RWPE1 (cell line): ENCODE results near the gene ZNF629.
A peak's percentile ranks its signal among the peaks of the same experiment; 100 is the strongest.

Source experiments
- CTCF ChIA-PET: fragments of 350-600 bp; sonication (Branson Sonifier 250); formaldehyde crosslinking; extraction: SDS; loops from one replicate; lab custom pipeline; 2021; lab: Yijun Ruan, JAX
- POLR2A ChIA-PET: fragments of 400-600 bp; formaldehyde crosslinking; extraction: SDS; loops from one replicate; lab custom pipeline; 2020; ENCODE audit warnings: antibody characterized with exemption; ENCODE audit not compliant: low non-redundant PET; lab: Yijun Ruan, JAX
- DNase-seq: peaks from one replicate; pipeline ENCODE4 v3.0.0; 2012; ENCODE audit warnings: low spot score
- H3K27ac ChIP-seq: fragments of 450-650 bp; 2 replicates; pipeline ENCODE4 v1.5.1; 2017
- TF ChIP-seq, protein P1 (sequence below): fragments of 450-650 bp; conservative IDR thresholded peaks from 2 replicates; pipeline ENCODE4 v1.5.1; 2017; ENCODE audit warnings: low read depth, mild to moderate bottlenecking

Gene ZNF629

DNA sequence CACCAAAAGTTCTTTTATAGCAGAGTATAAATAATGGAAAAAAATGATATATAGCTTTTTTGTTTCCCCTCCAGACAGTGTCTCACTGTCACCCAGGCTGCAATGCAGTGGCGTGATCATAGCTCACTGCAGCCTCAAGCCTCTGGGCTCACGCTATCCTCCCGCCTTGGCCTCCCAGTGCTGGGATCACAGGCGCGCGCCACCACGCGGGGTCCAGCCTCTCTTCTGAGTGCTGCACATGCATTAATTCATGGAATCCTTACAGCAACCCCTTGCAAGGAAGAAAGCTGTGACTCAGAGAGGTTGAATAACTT lies 18.0 kb upstream of the ZNF629 start:
- CTCF ChIA-PET: interaction anchor here (0.6 to 0.8 kb wide), 4 partner anchors 10 to 31 kb away, joined by 3 to 4 read pairs (median 4); no protein-coding TSS in a partner anchor
- POLR2A ChIA-PET: interaction anchor here (0.6 to 1.8 kb wide), 5 partner anchors 9 to 144 kb away, joined by 3 to 12 read pairs (median 4); partner anchors contain the start of genes ORAI3 and ZNF629
- no peak for DNase-seq
- TF ChIP-seq, protein P1, sequence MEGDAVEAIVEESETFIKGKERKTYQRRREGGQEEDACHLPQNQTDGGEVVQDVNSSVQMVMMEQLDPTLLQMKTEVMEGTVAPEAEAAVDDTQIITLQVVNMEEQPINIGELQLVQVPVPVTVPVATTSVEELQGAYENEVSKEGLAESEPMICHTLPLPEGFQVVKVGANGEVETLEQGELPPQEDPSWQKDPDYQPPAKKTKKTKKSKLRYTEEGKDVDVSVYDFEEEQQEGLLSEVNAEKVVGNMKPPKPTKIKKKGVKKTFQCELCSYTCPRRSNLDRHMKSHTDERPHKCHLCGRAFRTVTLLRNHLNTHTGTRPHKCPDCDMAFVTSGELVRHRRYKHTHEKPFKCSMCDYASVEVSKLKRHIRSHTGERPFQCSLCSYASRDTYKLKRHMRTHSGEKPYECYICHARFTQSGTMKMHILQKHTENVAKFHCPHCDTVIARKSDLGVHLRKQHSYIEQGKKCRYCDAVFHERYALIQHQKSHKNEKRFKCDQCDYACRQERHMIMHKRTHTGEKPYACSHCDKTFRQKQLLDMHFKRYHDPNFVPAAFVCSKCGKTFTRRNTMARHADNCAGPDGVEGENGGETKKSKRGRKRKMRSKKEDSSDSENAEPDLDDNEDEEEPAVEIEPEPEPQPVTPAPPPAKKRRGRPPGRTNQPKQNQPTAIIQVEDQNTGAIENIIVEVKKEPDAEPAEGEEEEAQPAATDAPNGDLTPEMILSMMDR: no peak
- peak overlapping the region; percentile 91 for H3K27ac ChIP-seq

DNA sequence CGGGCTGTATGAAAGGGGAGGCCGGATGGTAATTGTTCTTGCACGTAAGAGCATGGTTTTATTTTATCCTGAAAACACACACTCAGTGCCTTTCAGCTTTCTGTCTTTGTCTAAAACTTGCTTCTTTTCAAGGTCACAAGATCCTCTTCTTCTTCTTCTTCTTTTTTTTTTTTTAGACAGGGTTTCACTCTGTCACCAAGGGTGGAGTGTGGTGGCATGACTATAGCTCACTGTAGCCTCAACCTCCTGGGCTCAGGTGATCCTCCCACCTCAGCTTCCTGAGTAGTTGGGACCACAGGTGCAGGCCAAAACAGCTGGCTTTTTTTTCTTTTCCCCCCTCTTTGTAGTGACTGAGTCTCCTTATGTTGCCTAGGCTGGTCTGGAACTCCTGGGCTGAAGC lies 15.9 kb upstream of the ZNF629 start:
- no peak for DNase-seq
- no peak overlapping the region for H3K27ac ChIP-seq
- TF ChIP-seq, protein P1: no peak
- ChIA-PET POLR2A (no interaction called here), CTCF (interaction anchor here (0.6 to 2.2 kb wide), 4 partner anchors 11 to 357 kb away, joined by 3 to 10 read pairs (median 3); no protein-coding TSS in a partner anchor)

DNA sequence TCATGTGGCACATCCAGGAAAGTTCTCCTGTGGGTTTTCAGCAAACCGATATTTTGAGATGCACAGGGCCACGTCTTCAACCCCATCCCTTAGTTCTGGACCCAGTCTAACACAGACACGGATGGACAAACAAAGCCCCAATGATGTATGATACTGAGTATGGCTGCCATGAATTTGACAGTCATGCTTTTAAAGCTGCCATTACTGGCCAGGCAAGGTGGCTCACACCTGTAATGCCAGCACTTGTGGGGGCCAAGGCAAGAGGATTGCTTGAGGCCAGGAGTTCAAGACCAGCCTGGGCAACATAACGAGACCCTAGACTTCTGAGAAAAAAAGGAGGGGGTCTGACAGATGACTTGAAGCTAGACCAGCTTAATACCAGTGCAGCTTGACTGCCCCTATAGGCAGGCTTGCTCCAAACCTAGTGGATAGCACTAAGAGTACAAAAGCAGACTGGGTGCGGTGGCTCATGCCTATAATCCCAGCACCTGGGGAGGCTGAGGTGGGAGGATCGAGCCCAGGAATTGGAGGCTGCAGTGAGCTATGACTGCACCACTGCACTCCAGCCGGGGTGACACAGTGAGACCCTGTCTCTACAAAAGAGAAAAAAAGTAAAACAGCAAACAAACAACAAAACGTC lies 10.8 kb upstream of the ZNF629 start:
- DNase-seq: no peak
- TF ChIP-seq, protein P1: no peak
- CTCF ChIA-PET: interaction anchor here (0.6 to 1.3 kb wide), 3 partner anchors 14 to 729 kb away, joined by 4 to 6 read pairs (median 4); no protein-coding TSS in a partner anchor
- no peak overlapping the region for H3K27ac ChIP-seq
- POLR2A ChIA-PET: no interaction called here

DNA sequence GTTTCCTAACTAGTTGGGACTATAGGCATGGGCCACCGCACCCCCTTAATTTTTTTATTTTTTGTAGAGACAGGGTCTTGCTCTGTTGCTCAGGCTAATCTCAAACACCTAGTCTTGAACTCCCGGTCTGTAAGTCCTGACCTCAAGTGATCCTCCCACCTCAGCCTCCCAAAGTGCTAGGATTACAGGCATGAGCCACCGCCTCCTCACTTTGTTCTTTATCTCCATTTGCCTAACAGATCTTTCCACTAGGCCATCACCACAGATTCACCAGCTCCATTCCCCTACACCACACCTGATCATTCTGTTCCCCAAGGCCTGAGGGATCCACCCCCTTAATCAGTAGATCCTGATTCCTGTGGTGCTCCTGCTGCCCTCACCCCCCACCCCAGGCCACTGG lies 7.6 kb upstream of the ZNF629 start:
- ChIA-PET POLR2A (no interaction called here), CTCF (no interaction called here)
- H3K27ac ChIP-seq: no peak overlapping the region
- DNase-seq: no peak
- TF ChIP-seq, protein P1: no peak

DNA sequence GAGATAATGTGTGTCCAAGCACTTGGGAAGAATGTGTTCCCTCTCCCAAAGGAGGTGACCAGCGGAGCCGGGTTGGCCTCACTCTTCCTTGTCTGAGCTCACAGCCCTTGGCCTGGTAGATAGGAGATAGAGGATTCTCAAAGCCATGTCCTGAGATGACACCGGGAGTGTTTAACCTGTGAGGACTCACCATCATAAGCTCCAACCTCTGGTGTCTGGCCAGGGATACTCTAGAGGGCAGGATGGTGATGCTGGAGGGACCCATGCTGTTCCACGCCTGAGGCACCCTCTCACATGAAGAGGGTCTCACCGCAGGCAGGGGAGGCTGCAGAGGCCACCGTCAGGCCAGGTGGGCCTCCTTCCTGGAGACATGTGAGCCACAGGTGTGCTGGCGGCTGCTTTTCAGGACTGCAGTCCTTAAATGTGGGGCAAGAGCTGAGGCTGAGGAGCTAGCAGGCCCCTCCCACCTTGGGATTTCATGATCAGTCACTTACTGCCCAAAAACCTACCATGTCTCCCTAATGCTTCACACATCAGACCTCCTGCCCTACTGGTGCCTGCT lies 6.6 kb upstream of the ZNF629 start:
- CTCF ChIA-PET: no interaction called here
- DNase-seq: no peak
- no peak overlapping the region for H3K27ac ChIP-seq
- TF ChIP-seq, protein P1: no peak
- POLR2A ChIA-PET: no interaction called here

DNA sequence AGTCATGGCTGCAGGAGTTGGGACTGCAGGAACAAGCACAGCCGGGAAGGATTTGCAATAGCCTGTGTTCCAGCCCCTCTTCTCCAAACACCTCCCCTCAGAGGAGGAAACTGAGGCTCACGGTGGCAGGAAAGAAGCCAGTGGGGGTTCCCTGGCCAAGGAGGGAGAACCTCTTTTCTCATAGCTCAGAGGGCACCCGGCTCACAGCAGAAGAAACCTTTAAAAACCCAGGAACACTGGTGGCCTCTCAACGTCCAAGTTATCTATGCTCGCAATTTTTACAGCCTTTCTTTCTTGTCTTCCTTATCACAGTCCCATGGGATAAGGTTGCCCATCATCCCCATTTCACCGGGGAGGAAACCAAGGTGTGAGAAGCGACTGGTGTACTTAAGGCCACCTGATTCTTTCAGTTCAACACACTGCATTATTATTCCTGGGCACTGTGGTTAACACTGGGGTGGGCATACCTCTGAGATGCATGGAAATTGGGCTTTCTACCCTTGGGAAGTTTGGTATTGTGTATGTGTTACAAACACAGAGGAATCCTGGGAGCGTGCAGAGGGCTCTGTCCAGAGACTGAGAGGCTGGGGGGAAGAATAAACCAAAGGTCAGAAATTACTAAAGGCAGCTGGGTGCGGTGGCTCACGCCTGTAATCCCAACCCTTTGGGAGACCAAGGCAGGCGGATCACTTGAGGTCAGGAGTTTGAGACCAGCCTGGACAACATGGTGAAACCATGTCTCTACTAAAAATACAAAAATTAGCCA lies 791 bp upstream of the ZNF629 start:
- TF ChIP-seq, protein P1: no peak
- ChIA-PET POLR2A (interaction anchor here (1.5 kb wide), 1 partner anchor 18 kb away, joined by 12 read pairs; no protein-coding TSS in a partner anchor), CTCF (no interaction called here)
- DNase-seq: no peak
- peak overlapping the region; percentile 84 for H3K27ac ChIP-seq
